Caco-2 (cell line): ENCODE data around the gene SGK2. TPM values are rescaled to one million over a fixed set of nuclear protein-coding genes. Genes with fewer than 3 reads are reported as not detected.

ENCODE experiments used
- BruUV-seq: library from RNA; stranded (reverse); fragments of 400-500 nt; replicated peaks from 2 replicates; lab custom pipeline; 2021; lab: Mats Ljungman, UMichigan
- CTCF ChIA-PET: fragments of 300-600 bp; sonication (Branson Sonifier 250); formaldehyde crosslinking; loops from one replicate; lab custom pipeline; 2022; ENCODE audit warnings: antibody characterized with exemption; lab: Charles Lee
- POLR2A ChIA-PET: fragments of 300-600 bp; sonication (Branson Sonifier 250); formaldehyde crosslinking; loops from one replicate; lab custom pipeline; 2022; ENCODE audit warnings: antibody characterized with exemption; lab: Charles Lee
- DNase-seq, 2 experiments: peaks; one replicate each; pipeline versions ENCODE4 v3.0.0 to v3.0.0-alpha.2; 2020 to 2022
- H3K27me3 ChIP-seq: replicated peaks from 2 replicates; pipeline ENCODE4 v1.6.0; 2011; ENCODE audit warnings: low read length; ENCODE audit not compliant: control insufficient read depth, insufficient read depth
- H3K36me3 ChIP-seq: 2 replicates; pipeline ENCODE4 v1.5.1; 2011; ENCODE audit warnings: low read length; ENCODE audit not compliant: control insufficient read depth, insufficient read depth
- H3K4me1 ChIP-seq: fragments of 250-450 bp; sonication (Bioruptor Pico); 2 replicates; pipeline ENCODE4 v1.5.1; 2020; ENCODE audit warnings: mild to moderate bottlenecking
- H3K4me3 ChIP-seq: 2 replicates; pipeline ENCODE4 v1.5.1; 2011; ENCODE audit warnings: low read depth, mild to moderate bottlenecking, control low read depth, low read length
- H3K9me3 ChIP-seq: fragments of 250-450 bp; sonication (Bioruptor Pico); 2 replicates; pipeline ENCODE4 v1.5.1; 2020; ENCODE audit warnings: mild to moderate bottlenecking, moderate library complexity
- H3K27ac Mint-ChIP-seq: one replicate; pipeline ENCODE4 v1.8.0; 2022; ENCODE audit warnings: mixed read lengths; ENCODE audit not compliant: unreplicated experiment
- H3K27me3 Mint-ChIP-seq: one replicate; pipeline ENCODE4 v1.8.0; 2022; ENCODE audit warnings: mixed read lengths; ENCODE audit not compliant: insufficient read depth, unreplicated experiment
- H3K36me3 Mint-ChIP-seq: one replicate; pipeline ENCODE4 v1.8.0; 2022; ENCODE audit warnings: mild to moderate bottlenecking, mixed read lengths; ENCODE audit not compliant: insufficient read depth, unreplicated experiment
- H3K4me1 Mint-ChIP-seq: one replicate; pipeline ENCODE4 v1.8.0; 2022; ENCODE audit warnings: low read depth, mixed read lengths; ENCODE audit not compliant: unreplicated experiment
- H3K4me3 Mint-ChIP-seq: one replicate; pipeline ENCODE4 v1.8.0; 2022; ENCODE audit warnings: mild to moderate bottlenecking, moderate library complexity, mixed read lengths; ENCODE audit not compliant: unreplicated experiment
- H3K9me3 Mint-ChIP-seq: one replicate; pipeline ENCODE4 v1.8.0; 2022; ENCODE audit warnings: mixed read lengths; ENCODE audit not compliant: unreplicated experiment
- CTCF ChIP-seq, 2 experiments: fragments of 200-600 bp in 1 of 2; IDR thresholded peaks; 1 replicate in 1 of 2; 2 replicates in 1 of 2; pipeline versions ENCODE4 v1.5.1 to v1.8.0; 2011 to 2022; ENCODE audit warnings: antibody characterized with exemption in 1 of 2, control low read depth in 1 of 2, inconsistent platforms in 1 of 2, low read depth in 1 of 2, low read length in 1 of 2, mild to moderate bottlenecking in 1 of 2, moderate library complexity in 1 of 2; ENCODE audit not compliant: insufficient read depth in 1 of 2, severe bottlenecking in 1 of 2, unreplicated experiment in 1 of 2
- intact Hi-C: fragments of 100-400 bp; cut with micrococcal nuclease; formaldehyde crosslinking; loops from one replicate; pipeline ENCODE4 v1.10.0; 2022; ENCODE audit not compliant: unreplicated experiment
- total RNA-seq: library from RNA; stranded (reverse); gene quantifications from 2 replicates; pipeline ENCODE4 v1.2.3, GENCODE V29; 2022

The SGK2 gene
- total RNA-seq, 1 experiment from 2014 or later = 5.2 TPM

GRCh38 chr20:43543138-43543537, 15.7 kb upstream of the SGK2 start:
- BruUV-seq = no TSS peak
- Histone ChIP-seq H3K4me1 (no peaks in the 10 kb centered on the region), H3K9me3 (peaks cover 4% of the 10 kb centered on the region), H3K36me3 (0 out of 2 replicates have a peak, but pooled peaks cover 2% of the 10 kb centered on the region), H3K27me3 (no peaks in the 10 kb centered on the region), H3K4me3 (no peak overlapping the region)
- ChIA-PET CTCF (no interaction called here), POLR2A (no interaction called here)
- peaks cover 21% of the 10 kb centered on the region for H3K9me3 Mint-ChIP-seq
- no peaks in the 10 kb centered on the region for H3K4me1 Mint-ChIP-seq
- no peak overlapping the region for H3K27ac Mint-ChIP-seq
- H3K36me3 Mint-ChIP-seq = peaks cover 5% of the 10 kb centered on the region
- no peak overlapping the region for H3K4me3 Mint-ChIP-seq
- intact Hi-C loops = no loop called here
- no peak for TF ChIP-seq CTCF (IDR thresholded peaks at IDR 0.05; ENCODE audit: insufficient read depth in 1 of 2, low read depth in 1 of 2, low read length in 1 of 2, severe bottlenecking in 1 of 2, unreplicated experiment in 1 of 2)
- no peaks in the 10 kb centered on the region for H3K27me3 Mint-ChIP-seq
- DNase-seq = peak in 1 of 2 experiments; percentile 23

- Mint-ChIP-seq H3K27me3 (no peaks in the 10 kb centered on the region), H3K36me3 (peaks cover 5% of the 10 kb centered on the region), H3K9me3 (peaks cover 26% of the 10 kb centered on the region), H3K4me3 (no peak overlapping the region), H3K27ac (no peak overlapping the region), H3K4me1 (no peaks in the 10 kb centered on the region)
- intact Hi-C loops = no loop called here
- Histone ChIP-seq H3K27me3 (no peaks in the 10 kb centered on the region), H3K36me3 (0 out of 2 replicates have a peak, but pooled peaks cover 2% of the 10 kb centered on the region), H3K4me1 (no peaks in the 10 kb centered on the region), H3K9me3 (peaks cover 4% of the 10 kb centered on the region), H3K4me3 (no peak overlapping the region)
- no peak for TF ChIP-seq CTCF (IDR thresholded peaks at IDR 0.05; ENCODE audit: insufficient read depth in 1 of 2, low read depth in 1 of 2, low read length in 1 of 2, severe bottlenecking in 1 of 2, unreplicated experiment in 1 of 2)
- POLR2A ChIA-PET = interaction anchor here (0.5 kb wide), 1 partner anchor 69 kb away, joined by 3 read pairs; no protein-coding TSS in a partner anchor
- BruUV-seq = no TSS peak
- DNase-seq = peak in 1 of 2 experiments; percentile 29
- CTCF ChIA-PET = no interaction called here
Measured at GRCh38 chr20:43544501-43544900, 14.3 kb upstream of the SGK2 start.

- peaks cover 5% of the 10 kb centered on the region for H3K36me3 Mint-ChIP-seq
- no peak overlapping the region for H3K27ac Mint-ChIP-seq
- Histone ChIP-seq H3K36me3 (0 out of 2 replicates have a peak, but pooled peaks cover 2% of the 10 kb centered on the region), H3K4me1 (no peaks in the 10 kb centered on the region), H3K4me3 (no peak overlapping the region), H3K9me3 (peaks cover 4% of the 10 kb centered on the region), H3K27me3 (no peaks in the 10 kb centered on the region)
- intact Hi-C loops = no loop called here
- peak in 1 of 2 experiments; percentile 32 for DNase-seq
- TF ChIP-seq CTCF (IDR thresholded peaks at IDR 0.05; ENCODE audit: insufficient read depth in 1 of 2, low read depth in 1 of 2, low read length in 1 of 2, severe bottlenecking in 1 of 2, unreplicated experiment in 1 of 2) = no peak
- ChIA-PET CTCF (interaction anchor here (0.6 to 0.7 kb wide), 2 partner anchors 8 to 202 kb away, joined by 4 to 5 read pairs; no protein-coding TSS in a partner anchor), POLR2A (interaction anchor here (0.8 kb wide), 1 partner anchor 45 kb away, joined by 11 read pairs; the partner anchor contains the start of gene IFT52)
- peaks cover 26% of the 10 kb centered on the region for H3K9me3 Mint-ChIP-seq
- H3K4me3 Mint-ChIP-seq = no peak overlapping the region
- no TSS peak for BruUV-seq
- H3K27me3 Mint-ChIP-seq = no peaks in the 10 kb centered on the region
- no peaks in the 10 kb centered on the region for H3K4me1 Mint-ChIP-seq
Measured at GRCh38 chr20:43545837-43546578, 12.8 kb upstream of the SGK2 start.
